Measurements from ENCODE around the gene CDH15. TPM values are rescaled to one million over a fixed set of nuclear protein-coding genes. Genes with fewer than 3 reads are reported as not detected.

The CDH15 gene
- total RNA-seq, 1 donor from 2014 or later = not detected

- no peak overlapping the region for H3K27ac Mint-ChIP-seq (ENCODE audit: unreplicated experiment)
- H3K4me1 Mint-ChIP-seq = no peaks in the 10 kb centered on the region
- no peak for TF ChIP-seq CTCF (conservative IDR thresholded peaks at IDR 0.05)
- no peak for DNase-seq (ENCODE audit: low read depth, low spot score)
- no peaks in the 10 kb centered on the region for H3K27me3 Mint-ChIP-seq (ENCODE audit: low read depth)
- H3K4me3 Mint-ChIP-seq = no peak overlapping the region
- H3K9me3 Mint-ChIP-seq = peaks cover 12% of the 10 kb centered on the region
- H3K36me3 Mint-ChIP-seq (ENCODE audit: low read depth) = peaks cover 32% of the 10 kb centered on the region
Observed at GRCh38 chr16:89130448-89130847, 41.1 kb upstream of the CDH15 start.

- Mint-ChIP-seq H3K27ac (ENCODE audit: unreplicated experiment) (peak overlapping the region; percentile 19), H3K9me3 (peaks cover 12% of the 10 kb centered on the region), H3K4me3 (no peak overlapping the region), H3K27me3 (ENCODE audit: low read depth) (no peaks in the 10 kb centered on the region), H3K4me1 (no peaks in the 10 kb centered on the region), H3K36me3 (ENCODE audit: low read depth) (peaks cover 26% of the 10 kb centered on the region)
- no peak for TF ChIP-seq CTCF (conservative IDR thresholded peaks at IDR 0.05)
- DNase-seq (ENCODE audit: low read depth, low spot score) = no peak
Observed at GRCh38 chr16:89131783-89132182, 39.8 kb upstream of the CDH15 start.

GRCh38 chr16:89132194-89133005 is 39.1 kb upstream of the CDH15 start:
- H3K9me3 Mint-ChIP-seq = peaks cover 12% of the 10 kb centered on the region
- H3K27ac Mint-ChIP-seq (ENCODE audit: unreplicated experiment) = peak overlapping the region; percentile 19
- H3K27me3 Mint-ChIP-seq (ENCODE audit: low read depth) = no peaks in the 10 kb centered on the region
- no peak for DNase-seq (ENCODE audit: low read depth, low spot score)
- peaks cover 26% of the 10 kb centered on the region for H3K36me3 Mint-ChIP-seq (ENCODE audit: low read depth)
- H3K4me3 Mint-ChIP-seq = no peak overlapping the region
- no peaks in the 10 kb centered on the region for H3K4me1 Mint-ChIP-seq
- no peak for TF ChIP-seq CTCF (conservative IDR thresholded peaks at IDR 0.05)

- Mint-ChIP-seq H3K27ac (ENCODE audit: unreplicated experiment) (no peak overlapping the region), H3K4me3 (no peak overlapping the region), H3K27me3 (ENCODE audit: low read depth) (no peaks in the 10 kb centered on the region), H3K4me1 (no peaks in the 10 kb centered on the region), H3K9me3 (peaks cover 12% of the 10 kb centered on the region), H3K36me3 (ENCODE audit: low read depth) (peaks cover 25% of the 10 kb centered on the region)
- no peak for TF ChIP-seq CTCF (conservative IDR thresholded peaks at IDR 0.05)
- no peak for DNase-seq (ENCODE audit: low read depth, low spot score)
Observed at GRCh38 chr16:89133457-89134127, 38.0 kb upstream of the CDH15 start.

- DNase-seq (ENCODE audit: low read depth, low spot score) = no peak
- H3K4me3 Mint-ChIP-seq = no peak overlapping the region
- no peak for TF ChIP-seq CTCF (conservative IDR thresholded peaks at IDR 0.05)
- no peaks in the 10 kb centered on the region for H3K4me1 Mint-ChIP-seq
- H3K36me3 Mint-ChIP-seq (ENCODE audit: low read depth) = peaks cover 18% of the 10 kb centered on the region
- H3K9me3 Mint-ChIP-seq = peaks cover 9% of the 10 kb centered on the region
- H3K27me3 Mint-ChIP-seq (ENCODE audit: low read depth) = no peaks in the 10 kb centered on the region
- peak overlapping the region; percentile 31 for H3K27ac Mint-ChIP-seq (ENCODE audit: unreplicated experiment)
Observed at GRCh38 chr16:89134269-89134668, 37.3 kb upstream of the CDH15 start.
